Activated B cell treated with CpG ODN at 0.5 μM for 24 hours (primary cell): ENCODE measurements around the gene POU2F1. TPM values are rescaled to one million over a fixed set of nuclear protein-coding genes. Genes with fewer than 3 reads are reported as not detected.
A peak's percentile ranks its signal among the peaks of the same experiment; 100 is the strongest.

Experiments
- ATAC-seq: fragments of 200-7000 bp; cut with Tn5 transposase; one replicate; pipeline ENCODE4 v1.10.0; 2021; ENCODE audit warnings: low read depth, mild to moderate bottlenecking, moderate library complexity
- CTCF ChIA-PET: fragments of 350-600 bp; sonication (Branson Sonifier 250); formaldehyde crosslinking; loops from one replicate; lab custom pipeline; 2021; ENCODE audit warnings: antibody characterized with exemption; lab: Charles Lee
- POLR2A ChIA-PET: fragments of 350-600 bp; sonication (Branson Sonifier 250); formaldehyde crosslinking; loops from one replicate; lab custom pipeline; 2021; ENCODE audit warnings: antibody characterized with exemption; lab: Charles Lee
- DNase-seq: peaks from one replicate; pipeline ENCODE4 v3.0.0; 2022
- H3K27ac Mint-ChIP-seq: one replicate; pipeline ENCODE4 v1.8.0; 2020; ENCODE audit warnings: mixed read lengths
- H3K27me3 Mint-ChIP-seq: one replicate; pipeline ENCODE4 v1.8.0; 2021; ENCODE audit warnings: mixed read lengths
- H3K36me3 Mint-ChIP-seq: one replicate; pipeline ENCODE4 v1.8.0; 2021; ENCODE audit warnings: low read depth, mixed read lengths
- H3K4me1 Mint-ChIP-seq: one replicate; pipeline ENCODE4 v1.8.0; 2021; ENCODE audit warnings: mixed read lengths
- H3K4me3 Mint-ChIP-seq: one replicate; pipeline ENCODE4 v1.8.0; 2020; ENCODE audit warnings: mild to moderate bottlenecking, mixed read lengths
- H3K9me3 Mint-ChIP-seq: one replicate; pipeline ENCODE4 v1.8.0; 2020; ENCODE audit warnings: mixed read lengths
- intact Hi-C: fragments of 100-400 bp; cut with micrococcal nuclease; formaldehyde crosslinking; loops from one replicate; pipeline ENCODE4 v1.15.1; 2024
- total RNA-seq: library from RNA; stranded (reverse); gene quantifications from 2 replicates; pipeline ENCODE4 v1.2.3, GENCODE V29; 2022
- TF ChIP-seq, protein P1 (sequence below): fragments of 200-600 bp; IDR thresholded peaks from one replicate; pipeline ENCODE4 v1.8.0; 2022; ENCODE audit warnings: antibody characterized with exemption, mild to moderate bottlenecking

Gene POU2F1
- total RNA-seq, 1 donor from 2014 or later: 35.5 TPM

DNA sequence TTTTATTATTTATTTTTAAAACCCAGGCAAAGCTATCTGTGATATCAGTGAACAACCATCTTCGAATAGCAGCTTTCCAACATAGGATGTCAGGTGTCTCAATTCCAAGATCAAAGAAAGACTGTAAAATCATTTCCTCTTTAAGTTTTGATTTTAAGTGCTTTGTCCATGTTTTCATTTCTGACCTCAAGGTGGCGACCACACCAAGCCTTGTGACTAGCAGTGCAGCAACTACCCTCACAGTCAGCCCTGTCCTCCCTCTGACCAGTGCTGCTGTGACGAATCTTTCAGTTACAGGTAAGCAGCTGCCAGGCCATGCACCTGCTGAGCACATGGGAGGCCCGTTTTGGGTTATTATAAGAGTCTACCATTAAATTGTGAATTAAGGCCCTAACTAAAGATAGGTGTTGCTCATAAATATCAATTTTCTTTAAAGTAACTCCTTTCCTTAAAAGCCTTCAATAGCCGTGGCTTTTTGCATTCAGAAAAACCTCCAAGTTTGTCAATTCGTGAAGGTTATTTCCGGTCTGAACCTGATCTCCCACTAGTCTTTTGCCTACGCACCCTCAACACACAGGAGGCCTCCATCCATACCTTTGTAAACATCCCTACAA, 180.7 kb downstream of the POU2F1 start:
- intact Hi-C loops: loop anchor here (1.0 to 10.0 kb wide), 8 partner anchors 41 to 403 kb away; no protein-coding TSS in a partner anchor
- H3K27me3 Mint-ChIP-seq: no peaks in the 10 kb centered on the region
- H3K4me1 Mint-ChIP-seq: no peaks in the 10 kb centered on the region
- H3K9me3 Mint-ChIP-seq: no peaks in the 10 kb centered on the region
- H3K27ac Mint-ChIP-seq: no peak overlapping the region
- peak; percentile 68 for ATAC-seq
- CTCF ChIA-PET: interaction anchor here (0.7 to 3.1 kb wide), 16 partner anchors 10 to 342 kb away, joined by 3 to 54 read pairs (median 4); no protein-coding TSS in a partner anchor
- POLR2A ChIA-PET: no interaction called here
- TF ChIP-seq, protein P1, sequence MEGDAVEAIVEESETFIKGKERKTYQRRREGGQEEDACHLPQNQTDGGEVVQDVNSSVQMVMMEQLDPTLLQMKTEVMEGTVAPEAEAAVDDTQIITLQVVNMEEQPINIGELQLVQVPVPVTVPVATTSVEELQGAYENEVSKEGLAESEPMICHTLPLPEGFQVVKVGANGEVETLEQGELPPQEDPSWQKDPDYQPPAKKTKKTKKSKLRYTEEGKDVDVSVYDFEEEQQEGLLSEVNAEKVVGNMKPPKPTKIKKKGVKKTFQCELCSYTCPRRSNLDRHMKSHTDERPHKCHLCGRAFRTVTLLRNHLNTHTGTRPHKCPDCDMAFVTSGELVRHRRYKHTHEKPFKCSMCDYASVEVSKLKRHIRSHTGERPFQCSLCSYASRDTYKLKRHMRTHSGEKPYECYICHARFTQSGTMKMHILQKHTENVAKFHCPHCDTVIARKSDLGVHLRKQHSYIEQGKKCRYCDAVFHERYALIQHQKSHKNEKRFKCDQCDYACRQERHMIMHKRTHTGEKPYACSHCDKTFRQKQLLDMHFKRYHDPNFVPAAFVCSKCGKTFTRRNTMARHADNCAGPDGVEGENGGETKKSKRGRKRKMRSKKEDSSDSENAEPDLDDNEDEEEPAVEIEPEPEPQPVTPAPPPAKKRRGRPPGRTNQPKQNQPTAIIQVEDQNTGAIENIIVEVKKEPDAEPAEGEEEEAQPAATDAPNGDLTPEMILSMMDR: peak; percentile 12
- peak; percentile 26 for DNase-seq
- peaks cover 71% of the 10 kb centered on the region for H3K36me3 Mint-ChIP-seq
- no peak overlapping the region for H3K4me3 Mint-ChIP-seq

GRCh38 chr1:167404161-167404888, 183.6 kb downstream of the POU2F1 start:
- no peak overlapping the region for H3K27ac Mint-ChIP-seq
- intact Hi-C loops: loop anchor here (10.0 kb wide), 1 partner anchor 400 kb away; no protein-coding TSS in a partner anchor
- TF ChIP-seq, protein P1: no peak
- H3K9me3 Mint-ChIP-seq: no peaks in the 10 kb centered on the region
- DNase-seq (no peak), ATAC-seq (no peak)
- no peak overlapping the region for H3K4me3 Mint-ChIP-seq
- POLR2A ChIA-PET: no interaction called here
- H3K36me3 Mint-ChIP-seq: peaks cover 63% of the 10 kb centered on the region
- no peaks in the 10 kb centered on the region for H3K27me3 Mint-ChIP-seq
- CTCF ChIA-PET: interaction anchor here (0.6 to 1.5 kb wide), 2 partner anchors 37 to 129 kb away, joined by 3 to 4 read pairs; no protein-coding TSS in a partner anchor
- H3K4me1 Mint-ChIP-seq: no peaks in the 10 kb centered on the region

DNA sequence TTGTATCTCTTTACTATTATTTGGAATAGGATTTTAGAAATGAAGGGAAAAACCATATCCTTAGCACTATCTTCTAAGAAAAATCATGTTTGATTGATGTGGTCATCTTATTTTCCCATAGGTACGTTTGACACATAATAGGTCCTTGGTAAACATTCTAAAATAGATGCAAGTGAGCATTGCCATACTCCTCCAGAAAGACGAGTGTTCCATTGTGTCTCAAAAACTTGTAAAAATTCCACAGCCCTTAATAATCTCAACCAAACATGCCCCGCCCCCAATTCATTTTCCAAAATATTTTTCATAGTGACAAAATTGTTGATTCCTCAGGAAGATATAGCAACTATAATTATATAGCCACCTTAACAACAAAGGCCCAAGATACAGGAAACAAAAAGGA, 184.2 kb downstream of the POU2F1 start:
- intact Hi-C loops: loop anchor here (10.0 kb wide), 1 partner anchor 400 kb away; no protein-coding TSS in a partner anchor
- Mint-ChIP-seq H3K27ac (no peak overlapping the region), H3K4me3 (no peak overlapping the region), H3K4me1 (no peaks in the 10 kb centered on the region), H3K27me3 (no peaks in the 10 kb centered on the region), H3K9me3 (no peaks in the 10 kb centered on the region), H3K36me3 (peaks cover 68% of the 10 kb centered on the region)
- ATAC-seq (no peak), DNase-seq (no peak)
- ChIA-PET CTCF (interaction anchor here (0.6 to 1.7 kb wide), 3 partner anchors 36 to 128 kb away, joined by 3 to 6 read pairs (median 4); no protein-coding TSS in a partner anchor), POLR2A (no interaction called here)
- TF ChIP-seq, protein P1: no peak

GRCh38 chr1:167408355-167408754, 187.7 kb downstream of the POU2F1 start:
- Mint-ChIP-seq H3K27me3 (no peaks in the 10 kb centered on the region), H3K4me1 (peaks cover 5% of the 10 kb centered on the region), H3K36me3 (peaks cover 66% of the 10 kb centered on the region), H3K27ac (no peak overlapping the region), H3K9me3 (no peaks in the 10 kb centered on the region), H3K4me3 (no peak overlapping the region)
- TF ChIP-seq, protein P1: no peak
- no peak for ATAC-seq
- DNase-seq: no peak
- intact Hi-C loops: loop anchor here (10.0 kb wide), 1 partner anchor 396 kb away; no protein-coding TSS in a partner anchor
- POLR2A ChIA-PET: no interaction called here
- CTCF ChIA-PET: interaction anchor here (0.9 to 1.2 kb wide), 7 partner anchors 9 to 498 kb away, joined by 3 to 5 read pairs (median 3); no protein-coding TSS in a partner anchor

- H3K27me3 Mint-ChIP-seq: no peaks in the 10 kb centered on the region
- no peak overlapping the region for H3K4me3 Mint-ChIP-seq
- H3K4me1 Mint-ChIP-seq: peaks cover 5% of the 10 kb centered on the region
- no peaks in the 10 kb centered on the region for H3K9me3 Mint-ChIP-seq
- ChIA-PET CTCF (interaction anchor here (0.9 to 1.2 kb wide), 9 partner anchors 10 to 499 kb away, joined by 3 to 5 read pairs (median 3); no protein-coding TSS in a partner anchor), POLR2A (interaction anchor here (0.6 kb wide), 1 partner anchor 190 kb away, joined by 3 read pairs; no protein-coding TSS in a partner anchor)
- ATAC-seq (no peak), DNase-seq (no peak)
- no peak overlapping the region for H3K27ac Mint-ChIP-seq
- peaks cover 65% of the 10 kb centered on the region for H3K36me3 Mint-ChIP-seq
- TF ChIP-seq, protein P1: no peak
- intact Hi-C loops: loop anchor here (10.0 kb wide), 1 partner anchor 396 kb away; no protein-coding TSS in a partner anchor
These were observed 188.5 kb downstream of the POU2F1 start for GRCh38 chr1:167409183-167409582.
